H9 (cell line): ENCODE data around the gene PLXNA1. TPM values are rescaled to one million over a fixed set of nuclear protein-coding genes. Genes with fewer than 3 reads are reported as not detected.

Experiments used
- DNase-seq: peaks from one replicate; pipeline ENCODE4 v3.0.0-alpha.2; 2017
- H2AFZ ChIP-seq: one replicate; pipeline ENCODE4 v1.6.1; 2013; ENCODE audit warnings: mild to moderate bottlenecking, low read length, control low read depth, moderate library complexity
- H2AK5ac ChIP-seq: 2 replicates; pipeline ENCODE4 v1.6.1; 2013; ENCODE audit warnings: low read length, control low read depth, mixed read lengths; ENCODE audit not compliant: insufficient read length
- H2BK120ac ChIP-seq: one replicate; pipeline ENCODE4 v1.6.1; 2013; ENCODE audit warnings: low read depth, mild to moderate bottlenecking, low read length, control low read depth, inconsistent platforms; ENCODE audit not compliant: poor library complexity, severe bottlenecking
- H2BK12ac ChIP-seq: 2 replicates; pipeline ENCODE4 v1.6.1; 2013; ENCODE audit warnings: low read length, control low read depth, mixed read lengths, low read depth; ENCODE audit not compliant: insufficient read length
- H2BK15ac ChIP-seq: 2 replicates; pipeline ENCODE4 v1.6.1; 2013; ENCODE audit warnings: low read depth, low read length, control low read depth
- H2BK20ac ChIP-seq: one replicate; pipeline ENCODE4 v1.6.1; 2013; ENCODE audit warnings: low read depth, mild to moderate bottlenecking, low read length, control low read depth, inconsistent platforms; ENCODE audit not compliant: poor library complexity, severe bottlenecking
- H2BK5ac ChIP-seq: 2 replicates; pipeline ENCODE4 v1.6.1; 2013; ENCODE audit warnings: low read length, control low read depth, mixed read lengths; ENCODE audit not compliant: insufficient read length
- H3K14ac ChIP-seq: 2 replicates; pipeline ENCODE4 v1.6.1; 2013; ENCODE audit warnings: low read length, control low read depth; ENCODE audit not compliant: insufficient read depth
- H3K18ac ChIP-seq: 2 replicates; pipeline ENCODE4 v1.6.1; 2013; ENCODE audit warnings: low read depth, mild to moderate bottlenecking, mixed read lengths, low read length, control low read depth; ENCODE audit not compliant: insufficient read length
- H3K23ac ChIP-seq: 2 replicates; pipeline ENCODE4 v1.6.1; 2013; ENCODE audit warnings: low read length, control low read depth, mixed read lengths, low read depth; ENCODE audit not compliant: insufficient read length
- H3K23me2 ChIP-seq: 2 replicates; pipeline ENCODE4 v1.6.1; 2013; ENCODE audit warnings: low read depth, mild to moderate bottlenecking, mixed read lengths, low read length, control low read depth; ENCODE audit not compliant: insufficient read length, poor library complexity, severe bottlenecking
- H3K27ac ChIP-seq: 2 replicates; pipeline ENCODE4 v1.5.1; 2013; ENCODE audit warnings: low read length, control low read depth, mixed read lengths, low read depth; ENCODE audit not compliant: insufficient read length
- H3K27me3 ChIP-seq: 2 replicates; pipeline ENCODE4 v1.6.1; 2013; ENCODE audit warnings: low read length, control low read depth, inconsistent platforms; ENCODE audit not compliant: insufficient read depth
- H3K4ac ChIP-seq: 2 replicates; pipeline ENCODE4 v1.6.1; 2013; ENCODE audit warnings: low read depth, mild to moderate bottlenecking, control low read depth, inconsistent platforms, low read length, moderate library complexity
- H3K4me1 ChIP-seq: 2 replicates; pipeline ENCODE4 v1.6.1; 2013; ENCODE audit warnings: low read length, control low read depth, inconsistent platforms; ENCODE audit not compliant: insufficient read depth
- H3K4me2 ChIP-seq: 2 replicates; pipeline ENCODE4 v1.6.1; 2013; ENCODE audit warnings: low read length, control low read depth, mixed read lengths; ENCODE audit not compliant: insufficient read length, insufficient read depth
- H3K56ac ChIP-seq: 2 replicates; pipeline ENCODE4 v1.6.1; 2013; ENCODE audit warnings: low read depth, mild to moderate bottlenecking, mixed read lengths, low read length, control low read depth; ENCODE audit not compliant: insufficient read length
- H3K79me1 ChIP-seq: 2 replicates; pipeline ENCODE4 v1.6.1; 2013; ENCODE audit warnings: low read depth, mild to moderate bottlenecking, moderate library complexity, low read length, control low read depth, inconsistent platforms; ENCODE audit not compliant: insufficient read depth, poor library complexity, severe bottlenecking
- H3K79me2 ChIP-seq: 2 replicates; pipeline ENCODE4 v1.6.1; 2013; ENCODE audit warnings: low read length, control low read depth, inconsistent platforms; ENCODE audit not compliant: insufficient read depth
- H3K9ac ChIP-seq: 2 replicates; pipeline ENCODE4 v1.6.1; 2013; ENCODE audit warnings: low read length, control low read depth, mixed read lengths; ENCODE audit not compliant: insufficient read length; ENCODE audit errors: extremely low read depth
- H3K9me3 ChIP-seq: one replicate; pipeline ENCODE4 v1.6.1; 2013; ENCODE audit warnings: low read depth, low read length, inconsistent platforms; ENCODE audit not compliant: control insufficient read depth
- H3T11ph ChIP-seq: one replicate; pipeline ENCODE4 v1.6.1; 2013; ENCODE audit warnings: mild to moderate bottlenecking, low read length, control low read depth, inconsistent platforms
- H4K20me1 ChIP-seq: one replicate; pipeline ENCODE4 v1.6.1; 2013; ENCODE audit not compliant: control insufficient read depth, insufficient read length, insufficient read depth
- H4K5ac ChIP-seq: 2 replicates; pipeline ENCODE4 v1.6.1; 2013; ENCODE audit warnings: low read depth, mild to moderate bottlenecking, mixed read lengths, low read length, control low read depth; ENCODE audit not compliant: insufficient read length
- H4K8ac ChIP-seq: replicated peaks from 2 replicates; pipeline ENCODE4 v1.6.1; 2013; ENCODE audit warnings: low read length, control low read depth, mixed read lengths, low read depth; ENCODE audit not compliant: insufficient read length
- H4K91ac ChIP-seq: 2 replicates; pipeline ENCODE4 v1.6.1; 2013; ENCODE audit warnings: low read depth, mild to moderate bottlenecking, moderate library complexity, mixed read lengths, low read length, control low read depth; ENCODE audit not compliant: insufficient read length
- H3K27ac Mint-ChIP-seq, 3 experiments: 2 replicates in 2 of 3; 3 replicates in 1 of 3; pipeline ENCODE4 v1.8.0; 2020 to 2021; ENCODE audit warnings: mixed read lengths in 3 of 3, mild to moderate bottlenecking in 1 of 3, moderate library complexity in 1 of 3
- H3K27me3 Mint-ChIP-seq: 2 replicates; pipeline ENCODE4 v1.8.0; 2021; ENCODE audit warnings: low read depth, mild to moderate bottlenecking, moderate library complexity, mixed read lengths
- H3K36me3 Mint-ChIP-seq, 3 experiments: 2 replicates in 2 of 3; 3 replicates in 1 of 3; pipeline ENCODE4 v1.8.0; 2020 to 2021; ENCODE audit warnings: low read depth in 3 of 3, mixed read lengths in 3 of 3; ENCODE audit not compliant: insufficient read depth in 1 of 3
- H3K4me1 Mint-ChIP-seq, 2 experiments: 2 replicates each; pipeline ENCODE4 v1.8.0; 2020; ENCODE audit warnings: mixed read lengths in 2 of 2
- H3K4me3 Mint-ChIP-seq, 2 experiments: 2 replicates in 1 of 2; 3 replicates in 1 of 2; pipeline ENCODE4 v1.8.0; 2020 to 2021; ENCODE audit warnings: mild to moderate bottlenecking in 2 of 2, mixed read lengths in 2 of 2, moderate library complexity in 1 of 2
- H3K9me3 Mint-ChIP-seq, 2 experiments: 2 replicates in 1 of 2; 3 replicates in 1 of 2; pipeline ENCODE4 v1.8.0; 2020; ENCODE audit warnings: mild to moderate bottlenecking in 2 of 2, mixed read lengths in 2 of 2, moderate library complexity in 1 of 2
- CTCF ChIP-seq: fragments of 200-600 bp; sonication (generic); conservative IDR thresholded peaks from 3 replicates; pipeline ENCODE4 v1.8.0; 2021; ENCODE audit warnings: antibody characterized with exemption, mild to moderate bottlenecking
- WGBS: extraction: QIAGEN DNeasy Blood & Tissue Kit; methylation state at CpG from one replicate; pipeline ENCODE4 v1.1.7; 2013; ENCODE audit warnings: missing lambda C conversion rate, low lambda C conversion rate, mixed read lengths; ENCODE audit not compliant: insufficient read length; ENCODE audit errors: extremely low coverage; 5-methylcytosine and 5-hydroxymethylcytosine counted together
- total RNA-seq: library from RNA; stranded (reverse); gene quantifications from 2 replicates; pipeline ENCODE4 v1.2.1, GENCODE V29; 2021

The PLXNA1 gene
- total RNA-seq, 1 experiment from 2014 or later = 42.1 TPM

- Histone ChIP-seq H2BK120ac (no peak overlapping the region), H4K91ac (no peak overlapping the region), H3K4ac (no peak overlapping the region), H3K27ac (no peak overlapping the region), H3K4me2 (no peak overlapping the region), H2BK12ac (no peak overlapping the region), H3K9ac (no peak overlapping the region), H3K23ac (no peak overlapping the region), H2BK15ac (no peak overlapping the region), H2AK5ac (no peak overlapping the region), H3K27me3 (no peaks in the 10 kb centered on the region), H3K79me1 (no peaks in the 10 kb centered on the region), H3K56ac (no peak overlapping the region), H3T11ph (no peak overlapping the region), H3K14ac (no peak overlapping the region), H2AFZ (no peak overlapping the region), H3K9me3 (no peaks in the 10 kb centered on the region), H2BK5ac (no peak overlapping the region), H3K23me2 (no peaks in the 10 kb centered on the region), H3K4me1 (no peaks in the 10 kb centered on the region), H4K5ac (no peak overlapping the region), H4K20me1 (no peaks in the 10 kb centered on the region), H2BK20ac (no peak overlapping the region), H3K79me2 (no peaks in the 10 kb centered on the region), H4K8ac (no peak overlapping the region), H3K18ac (no peak overlapping the region)
- Mint-ChIP-seq H3K9me3 (peaks cover 15 to 18% of the 10 kb centered on the region in 2 experiments), H3K27me3 (peaks cover 31% of the 10 kb centered on the region), H3K4me3 (no peak overlapping the region), H3K36me3 (peaks cover 2 to 15% (median 8%) of the 10 kb centered on the region in 3 experiments; a peak in 6 of 7 replicates), H3K27ac (no peak overlapping the region), H3K4me1 (peaks cover 10 to 12% of the 10 kb centered on the region in 2 experiments)
- WGBS = no CpG with 5 or more reads among the region's 7 CpGs
- no peak for DNase-seq
- TF ChIP-seq CTCF = no peak
Measured at GRCh38 chr3:126976906-126977305, 6.0 kb upstream of the PLXNA1 start.
